BJ (cell line): ENCODE data around the gene PTGR3. TPM values are rescaled to one million over a fixed set of nuclear protein-coding genes. Genes with fewer than 3 reads are reported as not detected.

Experiments
- CTCF ChIA-PET: fragments of 350-600 bp; formaldehyde crosslinking; extraction: SDS; loops from one replicate; lab custom pipeline; 2021; ENCODE audit warnings: antibody characterized with exemption, inconsistent platforms; lab: Yijun Ruan, JAX
- POLR2A ChIA-PET: fragments of 300-600 bp; sonication (Branson Sonifier 250); formaldehyde crosslinking; extraction: SDS; loops from one replicate; lab custom pipeline; 2021; ENCODE audit warnings: antibody characterized with exemption; lab: Charles Lee
- DNase-seq: peaks from one replicate; pipeline ENCODE4 v3.0.0-alpha.2; 2011; ENCODE audit warnings: low read depth
- H3K27me3 ChIP-seq: 2 replicates; pipeline ENCODE4 v1.6.0; 2011; ENCODE audit warnings: low read length; ENCODE audit not compliant: control insufficient read depth, insufficient read depth
- H3K36me3 ChIP-seq: 2 replicates; pipeline ENCODE4 v1.5.1; 2011; ENCODE audit warnings: low read length; ENCODE audit not compliant: control insufficient read depth, insufficient read depth
- H3K4me3 ChIP-seq: 2 replicates; pipeline ENCODE4 v1.5.1; 2011; ENCODE audit warnings: low read depth, mild to moderate bottlenecking, control low read depth, low read length
- CTCF ChIP-seq: IDR thresholded peaks from 2 replicates; pipeline ENCODE4 v1.5.1; 2011; ENCODE audit warnings: low read depth, mild to moderate bottlenecking, control low read depth, inconsistent platforms, low read length, moderate library complexity; ENCODE audit not compliant: insufficient read depth
- polyA plus RNA-seq: library from polyadenylated mRNA; depleted of rRNA; stranded (reverse); fragments of >200 nt; gene quantifications from 2 replicates; pipeline ENCODE4 v1.2.3, GENCODE V29; 2011

PTGR3 gene
- polyA plus RNA-seq, 1 experiment = 70.3 TPM

DNA sequence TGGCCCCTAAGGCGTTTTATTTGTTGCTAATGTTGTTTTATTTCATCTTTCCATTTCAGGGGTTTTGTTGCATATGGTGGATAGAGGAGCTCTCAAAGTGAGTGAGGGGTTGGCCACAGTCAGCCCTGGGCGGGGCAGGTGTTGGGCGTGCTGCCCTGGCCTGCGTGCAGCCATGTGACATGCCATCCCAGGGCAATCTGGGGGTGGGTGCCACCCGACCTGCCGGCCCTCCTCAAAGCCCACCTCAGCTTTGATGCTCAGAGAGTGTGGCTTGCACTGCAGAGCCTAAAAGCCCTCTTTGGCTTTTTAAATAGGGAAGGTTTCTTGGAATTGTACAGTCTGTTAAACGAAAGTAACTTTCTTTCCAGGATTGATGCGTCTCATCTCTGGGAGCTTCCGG is 20.0 kb upstream of the PTGR3 start:
- Histone ChIP-seq H3K27me3 (no peaks in the 10 kb centered on the region), H3K36me3 (peaks cover 3% of the 10 kb centered on the region), H3K4me3 (no peak overlapping the region)
- no peak for DNase-seq
- POLR2A ChIA-PET = interaction anchor here (0.6 kb wide), 1 partner anchor 15 kb away, joined by 3 read pairs; no protein-coding TSS in a partner anchor
- CTCF ChIA-PET = interaction anchor here (1.4 to 1.7 kb wide), 2 partner anchors 9 to 13 kb away, joined by 4 to 5 read pairs; no protein-coding TSS in a partner anchor
- no peak for TF ChIP-seq CTCF

- TF ChIP-seq CTCF = no peak
- ChIA-PET POLR2A (no interaction called here), CTCF (interaction anchor here (1.7 kb wide), 1 partner anchor 14 kb away, joined by 5 read pairs; no protein-coding TSS in a partner anchor)
- H3K4me3 ChIP-seq = no peak overlapping the region
- H3K27me3 ChIP-seq = no peaks in the 10 kb centered on the region
- no peak for DNase-seq
- H3K36me3 ChIP-seq = peaks cover 3% of the 10 kb centered on the region
Observed at GRCh38 chr18:75227535-75228296, 18.8 kb upstream of the PTGR3 start.

- ChIA-PET POLR2A (no interaction called here), CTCF (interaction anchor here (0.7 kb wide), 1 partner anchor 17 kb away, joined by 3 read pairs; no protein-coding TSS in a partner anchor)
- no peaks in the 10 kb centered on the region for H3K27me3 ChIP-seq
- peak overlapping the region; percentile 1; the same call in 1 of the 2 replicates for H3K4me3 ChIP-seq
- no peak for TF ChIP-seq CTCF
- DNase-seq = no peak
- peaks cover 3% of the 10 kb centered on the region for H3K36me3 ChIP-seq
Observed at GRCh38 chr18:75226956-75227316, 18.0 kb upstream of the PTGR3 start.

GRCh38 chr18:75226286-75226955 is 17.5 kb upstream of the PTGR3 start:
- no peak for TF ChIP-seq CTCF
- POLR2A ChIA-PET = interaction anchor here (0.7 kb wide), 1 partner anchor 230 kb away, joined by 11 read pairs; no protein-coding TSS in a partner anchor
- H3K36me3 ChIP-seq = peaks cover 3% of the 10 kb centered on the region
- CTCF ChIA-PET = interaction anchor here (0.7 to 1.3 kb wide), 3 partner anchors 14 to 252 kb away, joined by 3 to 5 read pairs (median 4); no protein-coding TSS in a partner anchor
- H3K4me3 ChIP-seq = peak overlapping the region; percentile 6
- H3K27me3 ChIP-seq = no peaks in the 10 kb centered on the region
- DNase-seq = no peak
